NT2/D1 (cell line): ENCODE data around the gene NKAIN2.

Experiments
- YY1 ChIP-seq: IDR thresholded peaks from 2 replicates; pipeline ENCODE4 v1.6.1; 2011; ENCODE audit not compliant: insufficient read length, insufficient read depth
- ZNF274 ChIP-seq: IDR thresholded peaks from 2 replicates; pipeline ENCODE4 v1.6.1; 2011; ENCODE audit warnings: mild to moderate bottlenecking, low read depth, low read length

DNA sequence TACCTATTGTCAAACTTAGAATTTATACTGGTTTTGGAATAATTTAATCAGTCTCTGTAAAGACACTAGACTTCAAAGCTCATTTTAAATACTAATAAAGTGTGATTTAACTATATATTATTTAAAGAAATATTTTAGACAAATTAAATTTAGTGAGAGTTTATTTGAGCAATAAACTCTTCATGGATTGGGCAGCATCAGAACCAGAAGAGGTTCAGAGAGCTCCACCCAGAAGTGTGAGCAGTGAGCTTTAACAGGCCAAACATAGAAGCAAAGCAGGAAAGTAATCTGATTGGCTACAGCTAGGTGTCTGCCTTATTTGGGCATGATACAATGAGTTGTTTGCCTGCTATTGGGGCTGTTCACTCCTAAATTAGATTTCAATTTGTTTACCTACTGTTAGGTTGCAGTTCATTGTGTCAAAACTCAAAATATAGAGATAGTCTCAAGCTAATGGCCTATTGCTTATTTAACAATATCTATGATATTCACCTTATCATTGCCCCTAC, 803.5 kb downstream of the NKAIN2 start:
- no peak for TF ChIP-seq ZNF274
- no peak for TF ChIP-seq YY1
